Endothelial cell of hepatic sinusoid (primary cell): ENCODE data around the gene P2RY6.

Experiments
- in situ Hi-C: cut with HindIII; loops from 2 replicates; pipeline ENCODE4 v1.10.0; 2017; ENCODE audit warnings: low sequenced_read_pairs

Gene P2RY6

DNA sequence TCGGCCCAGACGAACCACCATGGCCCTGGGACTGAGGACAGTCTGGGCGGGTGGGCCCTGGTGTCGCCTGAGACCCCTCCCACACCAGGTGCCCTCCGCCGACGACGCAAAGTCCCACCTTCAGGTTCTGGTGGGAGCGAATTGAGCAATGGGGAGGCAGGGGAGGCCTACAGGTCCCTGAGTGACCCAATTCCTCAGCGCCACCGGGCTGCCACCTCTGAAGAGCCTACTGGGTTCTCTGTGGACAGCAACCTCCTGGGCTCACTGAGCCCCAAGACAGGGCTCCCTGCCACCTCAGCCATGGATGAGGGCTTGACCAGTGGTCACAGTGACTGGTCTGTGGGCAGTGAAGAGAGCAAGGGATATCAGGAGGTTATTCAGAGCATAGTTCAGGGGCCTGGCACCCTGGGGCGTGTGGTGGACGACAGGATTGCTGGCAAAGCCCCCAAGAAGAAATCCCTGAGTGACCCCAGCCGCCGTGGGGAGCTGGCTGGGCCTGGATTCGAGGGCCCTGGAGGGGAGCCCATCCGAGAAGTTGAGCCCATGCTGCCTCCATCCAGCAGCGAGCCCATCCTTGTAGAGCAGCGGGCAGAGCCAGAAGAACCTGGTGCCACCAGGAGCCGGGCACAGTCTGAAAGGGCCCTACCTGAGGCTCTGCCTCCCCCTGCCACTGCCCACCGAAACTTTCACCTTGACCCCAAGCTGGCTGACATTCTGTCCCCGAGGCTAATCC is 38.7 kb downstream of the P2RY6 start:
- in situ Hi-C loops, result loop anchor here (5.0 kb wide), 1 partner anchor 86 kb away; no protein-coding TSS in a partner anchor

DNA sequence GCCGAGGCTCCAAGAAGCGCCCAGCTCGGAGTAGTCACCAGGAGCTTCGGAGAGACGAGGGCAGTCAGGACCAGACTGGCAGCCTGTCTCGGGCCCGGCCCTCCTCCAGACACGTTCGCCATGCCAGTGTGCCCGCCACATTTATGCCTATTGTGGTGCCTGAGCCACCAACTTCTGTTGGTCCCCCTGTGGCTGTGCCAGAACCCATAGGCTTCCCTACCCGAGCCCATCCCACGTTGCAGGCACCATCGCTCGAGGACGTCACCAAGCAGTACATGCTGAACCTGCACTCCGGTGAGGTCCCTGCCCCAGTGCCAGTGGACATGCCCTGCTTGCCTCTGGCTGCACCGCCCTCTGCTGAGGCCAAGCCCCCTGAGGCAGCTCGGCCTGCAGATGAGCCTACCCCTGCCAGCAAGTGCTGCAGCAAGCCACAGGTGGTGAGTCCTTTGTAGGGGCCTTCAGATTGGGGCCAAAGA is 39.3 kb downstream of the P2RY6 start:
- in situ Hi-C loops, result loop anchor here (5.0 kb wide), 1 partner anchor 86 kb away; no protein-coding TSS in a partner anchor

DNA sequence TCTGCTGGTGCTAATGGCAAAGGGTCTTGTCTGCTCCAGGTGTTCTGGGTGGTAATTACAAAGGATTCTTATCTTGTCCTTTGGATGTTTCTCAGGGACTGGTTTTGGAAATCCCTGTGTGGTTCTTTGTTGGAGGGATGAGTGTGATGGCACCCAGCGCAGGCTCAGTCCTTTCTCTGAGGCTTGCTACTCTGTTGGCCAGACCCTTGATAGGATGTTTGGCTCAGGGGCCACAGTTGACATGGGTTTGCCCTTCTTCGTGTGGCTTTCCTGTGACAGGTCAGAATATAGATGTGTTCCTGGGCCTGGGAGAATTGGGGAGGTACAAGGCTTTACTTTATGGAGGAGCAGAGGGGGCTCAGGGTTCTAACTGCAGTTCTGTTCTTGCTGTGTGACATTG is 39.9 kb downstream of the P2RY6 start:
- in situ Hi-C loops, result loop anchor here (5.0 kb wide), 1 partner anchor 85 kb away; no protein-coding TSS in a partner anchor

DNA sequence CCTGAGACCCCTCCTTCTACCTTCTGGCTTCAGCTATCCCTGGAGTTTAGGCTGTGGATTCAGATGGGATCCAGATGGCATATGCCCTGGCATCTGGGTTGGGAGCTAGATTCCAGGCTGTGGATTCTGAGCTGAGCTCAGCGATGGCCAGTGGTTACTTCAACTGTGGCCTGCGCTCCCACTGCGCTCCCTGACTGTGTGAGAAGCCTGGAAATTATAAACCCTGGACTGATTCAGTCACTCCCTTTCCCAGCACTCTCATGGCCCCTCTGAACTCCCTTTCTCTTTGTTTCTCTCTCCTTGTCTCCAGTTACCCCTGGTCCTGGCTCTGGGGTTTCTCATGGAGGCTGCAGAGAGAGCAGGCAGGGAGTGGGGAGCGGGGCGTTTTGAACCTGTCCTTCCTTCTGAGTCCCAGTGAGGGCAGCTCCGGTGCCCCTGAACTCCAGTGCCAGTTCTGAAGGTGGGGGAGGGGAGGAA is 40.8 kb downstream of the P2RY6 start:
- in situ Hi-C loops, result loop anchor here (5.0 kb wide), 1 partner anchor 84 kb away; no protein-coding TSS in a partner anchor

DNA sequence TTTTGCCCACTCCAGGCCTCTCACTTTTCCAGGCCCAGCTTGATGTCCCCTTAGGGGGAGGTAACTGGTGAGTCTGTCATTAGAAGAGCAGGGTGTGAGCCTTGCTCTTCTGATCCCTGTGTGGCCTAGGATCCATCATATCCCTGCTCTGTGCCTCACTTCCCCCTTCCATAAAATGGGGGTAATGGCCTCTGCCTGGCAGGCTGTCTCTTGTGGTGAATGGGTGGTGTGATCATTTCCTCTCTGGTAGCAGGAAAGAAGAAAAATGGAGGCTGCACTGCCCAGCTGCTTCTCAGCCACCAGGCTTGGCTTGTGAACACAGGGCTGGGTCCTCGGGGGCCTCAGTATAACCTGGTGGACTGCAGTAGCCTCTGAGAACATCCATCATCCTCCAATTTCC is 41.5 kb downstream of the P2RY6 start:
- in situ Hi-C loops, result loop anchor here (5.0 kb wide), 1 partner anchor 84 kb away; no protein-coding TSS in a partner anchor

DNA sequence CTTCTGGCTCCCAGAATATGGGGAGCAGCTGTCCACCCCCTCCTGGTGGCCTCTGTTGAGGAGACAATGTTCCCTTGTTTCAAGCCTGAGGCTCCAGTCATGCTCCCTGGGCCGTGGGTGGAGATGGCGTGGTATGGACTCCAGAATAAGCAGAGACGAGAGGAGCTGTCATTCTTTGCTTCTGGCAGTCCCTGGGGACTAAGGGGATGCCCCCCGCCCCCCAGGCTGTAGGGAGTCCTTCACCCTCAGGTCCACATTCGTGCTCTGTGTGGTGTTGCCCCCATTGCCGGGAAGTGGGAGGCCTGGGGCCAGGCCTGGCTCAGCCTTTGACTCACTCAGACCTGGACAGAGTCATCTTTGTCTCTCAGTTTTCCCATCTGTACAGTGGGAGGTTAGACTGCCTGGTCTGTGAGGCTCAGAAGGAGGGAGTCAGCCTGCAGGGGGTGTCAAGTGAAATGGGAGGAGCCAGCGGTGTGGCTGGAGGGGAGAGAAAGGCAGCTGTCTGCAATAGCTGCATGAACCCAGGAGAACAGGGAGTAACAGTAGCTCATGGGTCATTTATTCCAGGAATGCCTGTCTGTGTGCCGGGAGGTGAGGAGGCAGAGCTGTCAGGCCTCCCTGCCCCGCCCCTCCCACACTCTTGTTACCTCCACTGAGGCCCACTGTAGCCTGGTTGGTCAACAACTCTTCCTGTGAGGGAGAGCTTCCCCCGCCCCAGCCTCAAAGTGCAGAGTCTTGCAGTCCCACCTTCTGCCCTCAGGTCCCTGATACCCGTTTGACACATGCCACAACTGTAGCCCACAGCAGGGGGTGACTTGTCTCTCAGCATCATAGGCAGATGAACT is 42.2 kb downstream of the P2RY6 start:
- in situ Hi-C loops, result loop anchor here (5.0 kb wide), 1 partner anchor 83 kb away; no protein-coding TSS in a partner anchor

DNA sequence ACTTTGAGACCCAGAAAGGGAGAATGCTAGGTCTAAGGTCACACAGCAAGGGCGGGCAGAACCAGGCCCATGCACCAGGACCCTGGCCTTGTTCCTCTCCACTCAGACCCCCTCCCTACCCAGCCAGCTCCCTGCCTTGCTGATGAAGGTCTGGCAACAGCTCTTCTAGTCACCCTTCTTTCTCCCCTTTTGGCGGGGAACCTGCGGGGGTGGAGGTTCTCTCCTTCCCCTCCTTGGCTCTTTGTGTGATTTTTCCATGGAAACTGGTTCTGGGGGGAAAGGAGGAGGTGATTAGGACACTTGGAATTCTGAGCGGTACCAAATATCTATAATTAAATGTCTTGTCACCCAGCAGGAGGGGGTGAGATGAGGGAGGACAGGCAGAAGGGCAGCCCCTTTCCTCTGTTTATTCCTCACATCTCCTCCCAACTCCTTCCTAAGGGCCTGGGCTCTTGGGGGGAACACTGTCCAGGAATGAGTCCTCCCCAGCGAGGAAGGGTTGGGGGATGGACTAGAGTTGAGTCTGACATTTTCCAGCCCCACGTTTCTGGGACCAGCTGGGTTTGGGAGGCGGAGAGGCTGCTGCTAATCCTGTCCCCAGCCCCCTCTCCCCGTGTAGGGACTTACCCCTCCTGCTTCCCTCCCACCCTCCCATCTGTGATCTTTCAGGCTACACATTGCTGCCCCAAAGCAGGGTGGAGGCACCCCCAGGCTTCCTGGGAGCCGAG is 43.3 kb downstream of the P2RY6 start:
- in situ Hi-C loops, result loop anchor here (5.0 kb wide), 1 partner anchor 52 kb away; no protein-coding TSS in a partner anchor

DNA sequence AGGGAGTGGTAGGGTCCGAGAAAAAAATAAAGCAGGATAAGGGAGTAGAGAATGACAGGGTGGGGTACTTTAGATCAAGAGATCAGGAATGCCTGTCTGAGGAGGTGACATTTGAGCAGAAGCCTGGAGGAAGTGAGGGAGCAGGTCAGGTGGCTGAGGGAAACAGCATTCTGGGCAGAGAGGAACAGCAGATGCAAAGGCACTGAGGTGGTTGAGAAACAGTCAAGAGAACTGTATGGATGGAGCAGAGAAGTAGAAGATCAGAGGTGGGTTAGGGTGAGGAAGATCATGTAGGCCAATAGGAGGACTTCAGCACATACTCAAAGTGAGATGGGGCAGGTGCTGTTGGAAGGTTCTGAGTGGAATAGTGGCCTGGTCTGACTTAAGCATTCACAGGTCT is 44.3 kb downstream of the P2RY6 start:
- in situ Hi-C loops, result loop anchor here (5.0 kb wide), 1 partner anchor 51 kb away; no protein-coding TSS in a partner anchor

DNA sequence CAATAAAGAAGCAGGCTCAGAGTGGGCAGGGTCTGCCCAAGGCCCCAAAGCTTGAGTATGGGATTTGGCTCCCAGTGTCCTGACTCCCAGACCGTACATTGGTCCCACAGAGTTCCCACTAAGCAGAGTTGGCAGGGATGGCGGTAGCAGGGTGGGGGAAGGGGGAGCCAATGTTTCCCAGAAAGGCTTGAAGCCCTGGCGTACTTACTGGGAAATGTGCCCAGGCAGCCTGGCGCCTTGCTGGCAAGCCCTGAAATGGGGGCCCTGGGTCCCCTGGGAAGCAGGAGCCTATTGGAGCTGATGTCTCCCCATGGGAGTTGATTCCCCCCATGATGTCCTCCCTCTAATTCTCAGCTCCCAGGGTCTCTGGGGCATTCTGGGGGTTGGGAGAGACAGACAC is 45.2 kb downstream of the P2RY6 start:
- in situ Hi-C loops, result loop anchor here (5.0 kb wide), 1 partner anchor 50 kb away; no protein-coding TSS in a partner anchor

DNA sequence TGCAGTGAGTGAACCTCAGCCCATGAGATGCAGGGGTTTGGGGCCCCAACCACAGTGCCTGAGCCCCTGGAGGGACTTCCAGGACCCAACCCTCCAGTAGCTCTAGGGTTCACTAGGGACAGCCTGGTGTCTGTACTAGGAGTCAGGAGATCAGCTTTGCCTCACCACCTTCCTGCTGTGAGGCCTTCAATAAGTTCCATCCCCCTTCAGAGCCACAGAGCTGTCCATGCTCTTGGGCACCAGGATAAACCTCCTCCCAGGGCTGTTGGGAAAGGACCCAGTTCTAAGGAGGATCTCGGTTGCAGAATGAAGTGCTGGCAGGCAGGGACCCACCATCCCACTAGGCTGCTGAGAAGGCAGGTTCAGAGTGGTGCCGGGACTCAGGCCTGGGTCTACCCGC is 45.7 kb downstream of the P2RY6 start:
- in situ Hi-C loops, result loop anchor here (5.0 kb wide), 1 partner anchor 49 kb away; no protein-coding TSS in a partner anchor

DNA sequence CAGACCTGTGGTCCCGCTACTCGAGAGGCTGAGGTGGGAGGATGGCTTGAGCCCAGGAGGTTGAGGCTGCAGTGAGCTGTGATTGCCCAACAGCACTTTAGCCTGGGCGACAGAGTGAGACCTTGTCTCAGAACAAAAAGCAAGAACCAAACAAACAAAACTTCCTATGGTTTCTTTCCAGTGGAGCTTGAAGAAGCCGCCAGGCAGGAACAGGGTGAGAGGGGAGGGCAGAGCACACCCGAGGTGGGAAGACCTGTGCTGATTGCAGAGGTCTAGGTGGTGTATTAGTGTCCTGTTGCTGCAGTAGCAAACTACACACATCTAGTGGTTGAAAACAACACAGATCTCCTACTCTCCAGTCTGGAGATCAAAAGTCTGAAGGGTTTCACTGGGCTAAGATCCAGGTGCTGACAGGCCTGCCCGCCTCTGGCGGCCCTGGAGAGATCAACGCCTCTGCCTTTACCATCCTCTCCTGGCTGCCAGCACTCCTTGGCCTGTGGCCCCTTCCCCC is 46.4 kb downstream of the P2RY6 start:
- in situ Hi-C loops, result loop anchor here (5.0 kb wide), 1 partner anchor 49 kb away; no protein-coding TSS in a partner anchor

DNA sequence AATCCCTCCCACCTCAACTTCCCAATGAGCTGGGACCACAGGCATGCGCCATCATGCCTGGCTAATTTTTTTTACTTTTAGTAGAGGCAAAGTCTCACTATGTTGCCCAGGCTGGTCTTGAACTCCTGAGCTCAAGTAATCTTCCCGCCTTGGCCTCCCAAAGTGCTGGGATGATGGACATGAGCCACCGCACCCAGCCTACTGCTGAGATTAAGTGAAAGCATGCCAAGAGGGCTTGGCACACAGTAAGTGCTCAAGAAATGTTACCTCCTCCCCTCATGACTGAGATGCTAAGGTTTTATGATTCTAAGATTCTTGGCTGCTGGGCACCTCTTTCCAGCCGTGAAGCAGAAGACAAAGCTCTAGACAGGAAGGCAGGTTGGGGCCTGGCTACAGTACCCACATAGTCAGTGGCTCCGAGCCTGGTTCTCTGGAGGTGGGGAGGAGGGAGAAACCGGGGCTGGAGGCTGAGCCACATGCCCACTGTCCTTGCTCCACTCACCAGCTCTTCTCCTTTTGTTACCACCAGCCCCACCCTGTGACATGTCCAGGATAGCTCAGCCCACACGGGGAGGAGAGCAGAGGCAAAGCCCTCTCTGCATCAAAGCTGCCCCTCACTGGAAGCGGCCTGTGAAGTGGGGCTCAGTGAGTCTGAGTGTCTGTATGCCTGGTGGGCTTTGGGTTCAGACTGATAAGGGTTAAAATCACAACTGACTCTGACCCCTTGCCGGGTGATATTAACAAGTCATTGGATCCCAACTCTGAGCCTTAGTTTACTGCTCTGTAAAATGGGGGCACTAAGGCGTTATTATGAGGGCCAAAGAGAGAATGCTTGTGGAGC is 48.8 kb downstream of the P2RY6 start:
- in situ Hi-C loops, result no loop called here

DNA sequence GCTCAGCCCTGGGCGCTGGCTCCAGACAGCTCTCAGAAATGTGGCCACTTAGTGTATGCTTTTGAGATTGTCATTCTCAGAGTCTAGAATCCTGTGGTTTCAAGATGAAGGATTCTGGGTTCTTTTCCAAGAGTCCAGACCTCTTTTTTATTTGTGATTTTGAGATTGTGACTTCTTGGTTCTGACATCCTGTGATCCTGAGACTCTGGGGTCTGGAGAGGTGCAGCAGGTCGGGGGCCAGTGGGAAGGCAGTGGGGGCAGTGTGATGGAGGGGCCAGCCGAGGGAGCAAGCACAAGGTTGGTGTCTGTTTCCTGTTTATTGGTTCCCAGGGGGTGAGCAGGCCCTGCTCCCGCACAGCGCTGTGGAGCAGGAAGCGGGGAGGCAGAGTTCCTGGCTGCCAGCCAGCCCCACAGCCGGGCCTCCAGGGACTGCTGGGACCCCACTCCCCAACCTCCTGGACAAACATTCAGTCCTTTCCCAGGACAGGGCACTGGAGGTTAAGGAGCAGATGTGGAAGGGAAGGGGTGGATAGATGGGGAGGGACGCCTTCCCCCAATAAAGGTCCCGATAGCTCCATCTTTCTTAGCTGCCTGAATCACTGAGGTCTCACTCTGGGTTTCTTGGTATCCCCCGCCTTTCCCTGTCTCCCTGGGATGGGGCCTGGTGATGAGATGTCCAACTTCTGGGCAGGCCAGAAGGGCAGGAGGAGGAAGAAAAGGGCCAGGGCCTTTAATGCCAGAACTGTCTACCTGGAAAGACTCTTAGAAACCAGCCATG is 49.7 kb downstream of the P2RY6 start:
- in situ Hi-C loops, result no loop called here

DNA sequence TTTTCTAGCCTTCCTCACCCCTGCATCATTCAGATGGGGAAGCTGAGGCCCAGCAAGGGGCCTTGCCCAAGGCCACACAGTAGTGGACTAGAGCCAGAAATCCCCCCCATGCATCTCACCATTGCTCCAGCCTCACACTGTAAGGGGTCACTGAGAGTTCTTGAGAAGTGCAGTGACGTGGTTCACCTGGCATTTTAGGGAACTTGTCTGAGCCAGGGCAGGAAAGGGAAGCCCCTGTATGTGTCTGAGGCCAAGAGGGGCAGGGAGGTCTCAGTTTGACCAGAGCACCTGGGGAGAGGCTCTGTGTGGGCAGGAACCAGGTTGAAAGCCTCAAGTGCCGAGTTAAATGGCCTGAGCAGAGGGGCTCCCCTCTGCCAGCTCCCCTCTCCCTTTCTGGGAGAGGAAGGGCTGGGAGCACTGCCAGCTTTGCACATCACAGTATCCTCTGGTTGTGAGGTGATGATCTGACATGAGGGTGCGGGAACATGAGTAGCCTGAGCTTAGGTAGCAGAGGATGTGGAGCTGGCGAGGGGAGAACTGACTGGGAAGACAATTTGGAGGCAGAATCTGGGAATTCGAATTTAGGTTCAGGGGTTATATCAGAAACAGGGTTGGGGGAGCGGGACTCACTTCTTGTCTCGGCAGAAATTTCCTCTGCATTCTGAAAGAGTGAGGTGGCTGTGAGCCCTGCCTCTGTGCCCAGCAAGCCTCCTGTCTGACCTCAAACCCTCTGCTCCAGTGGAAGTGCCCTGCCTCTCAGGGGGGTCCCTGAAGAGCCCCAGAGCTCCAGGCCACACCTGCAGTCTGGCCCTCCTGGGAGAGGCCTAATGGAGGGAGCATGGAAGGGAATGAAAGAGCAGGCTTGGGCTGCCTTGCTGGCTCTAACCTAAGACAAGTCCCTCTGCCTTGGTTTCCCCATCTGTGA is 50.5 kb downstream of the P2RY6 start:
- in situ Hi-C loops, result no loop called here

DNA sequence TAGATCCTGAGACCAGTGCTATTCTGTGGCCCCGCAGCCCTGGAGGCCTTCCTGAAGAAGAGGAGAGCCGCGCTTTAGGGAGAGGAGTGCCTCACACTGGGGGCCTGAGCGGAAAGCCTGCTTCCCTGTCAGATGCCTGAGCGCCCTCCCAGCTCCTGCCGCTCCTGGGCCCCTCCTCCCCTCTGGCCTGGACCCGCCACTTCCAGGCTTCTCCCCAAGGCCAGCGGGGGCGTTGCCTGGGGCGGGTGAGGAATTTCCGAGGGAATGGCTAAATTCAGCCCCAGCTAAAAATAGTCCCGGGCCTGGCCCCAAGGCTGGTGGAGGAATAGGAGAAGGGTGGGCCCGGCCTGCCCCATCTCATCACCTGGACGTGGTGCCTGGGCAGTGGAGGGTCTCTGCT is 51.3 kb downstream of the P2RY6 start:
- in situ Hi-C loops, result no loop called here

DNA sequence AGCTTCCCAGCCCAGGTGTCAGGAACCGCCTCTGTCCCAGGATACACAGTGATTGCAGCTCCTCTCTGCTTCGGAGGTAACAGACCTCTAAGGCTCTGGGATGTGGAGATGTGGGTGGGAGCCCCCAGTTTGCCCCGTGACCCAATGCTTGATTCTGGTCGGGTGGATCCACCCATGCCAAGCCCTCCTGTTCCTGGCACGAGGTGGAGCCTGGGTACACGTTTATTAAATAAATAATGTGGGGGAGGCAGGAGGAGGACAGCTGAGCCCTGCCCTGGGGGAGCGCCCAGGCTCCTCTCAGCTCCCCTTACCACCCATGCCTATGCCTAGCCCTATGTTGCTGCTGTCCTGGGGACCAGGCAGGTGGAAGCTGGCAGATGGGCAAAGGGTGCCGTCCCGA is 52.0 kb downstream of the P2RY6 start:
- in situ Hi-C loops, result no loop called here

DNA sequence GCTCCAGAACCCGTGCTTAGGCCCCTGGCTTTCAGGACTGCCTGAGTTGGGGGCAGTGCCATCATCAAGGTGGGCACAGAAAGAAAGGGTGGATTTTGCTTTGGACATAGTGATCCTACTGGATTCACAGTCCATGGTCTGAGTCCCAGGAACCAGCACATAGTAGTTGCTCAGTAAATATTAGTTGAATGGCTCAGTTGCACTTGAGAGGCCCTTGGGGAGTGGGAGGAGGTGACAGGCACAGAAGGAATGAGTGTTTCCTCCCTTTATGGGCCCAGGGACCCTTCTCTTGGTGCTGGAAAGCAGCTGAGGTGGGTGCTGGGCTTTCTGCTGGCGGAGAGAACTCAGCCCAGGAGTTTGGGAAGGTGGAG is 52.5 kb downstream of the P2RY6 start:
- in situ Hi-C loops, result no loop called here
